IMR-90 (cell line): Measurements from ENCODE around the gene PDE4A. TPM values are rescaled to one million over a fixed set of nuclear protein-coding genes. Genes with fewer than 3 reads are reported as not detected.

Experiments
- ATAC-seq: fragments of 200-7000 bp; cut with Tn5 transposase; 2 replicates; pipeline ENCODE4 v1.9.1; 2020; ENCODE audit warnings: low read depth, mild to moderate bottlenecking, moderate library complexity
- BruUV-seq: library from RNA; stranded (reverse); fragments of 400-500 nt; replicated peaks from 2 replicates; lab custom pipeline; 2021; lab: Mats Ljungman, UMichigan
- CTCF ChIA-PET: fragments of 300-600 bp; formaldehyde crosslinking; extraction: SDS; loops from one replicate; lab custom pipeline; 2021; ENCODE audit warnings: antibody characterized with exemption; lab: Yijun Ruan, JAX
- POLR2A ChIA-PET: fragments of 300-600 bp; sonication (Branson Sonifier 250); formaldehyde crosslinking; loops from one replicate; lab custom pipeline; 2022; ENCODE audit warnings: antibody characterized with exemption; ENCODE audit not compliant: unreplicated experiment; lab: Charles Lee
- DNase-seq: peaks from one replicate; pipeline ENCODE4 v3.0.0; 2013
- H2AFZ ChIP-seq: replicated peaks from 2 replicates; pipeline ENCODE3; 2013; ENCODE audit warnings: low read length, mild to moderate bottlenecking; ENCODE audit not compliant: poor library complexity
- H2AK5ac ChIP-seq: 2 replicates; pipeline ENCODE4 v1.6.1; 2013; ENCODE audit warnings: low read depth, low read length, inconsistent platforms
- H2AK9ac ChIP-seq: replicated peaks from 2 replicates; pipeline ENCODE3; 2013; ENCODE audit warnings: mild to moderate bottlenecking, low read depth, low read length, moderate library complexity; ENCODE audit not compliant: poor library complexity
- H2BK120ac ChIP-seq: 2 replicates; pipeline ENCODE4 v1.6.1; 2013; ENCODE audit warnings: low read depth, low read length, inconsistent platforms
- H2BK15ac ChIP-seq: 3 replicates; pipeline ENCODE4 v1.6.1; 2013; ENCODE audit warnings: low read depth, low read length, inconsistent platforms
- H2BK20ac ChIP-seq: 2 replicates; pipeline ENCODE4 v1.6.1; 2013; ENCODE audit warnings: low read depth, mild to moderate bottlenecking, inconsistent platforms, low read length, moderate library complexity
- H2BK5ac ChIP-seq: 2 replicates; pipeline ENCODE4 v1.6.1; 2013; ENCODE audit warnings: mild to moderate bottlenecking, low read depth, low read length, inconsistent platforms; ENCODE audit not compliant: poor library complexity, severe bottlenecking
- H3K14ac ChIP-seq: replicated peaks from 2 replicates; pipeline ENCODE4 v1.6.1; 2013; ENCODE audit warnings: low read depth, low read length, inconsistent platforms
- H3K18ac ChIP-seq: 2 replicates; pipeline ENCODE4 v1.6.1; 2013; ENCODE audit warnings: low read depth, low read length, control low read depth
- H3K23ac ChIP-seq: 2 replicates; pipeline ENCODE4 v1.6.1; 2013; ENCODE audit warnings: low read depth, low read length, inconsistent platforms
- H3K27ac ChIP-seq: 2 replicates; pipeline ENCODE4 v1.5.1; 2013; ENCODE audit warnings: mild to moderate bottlenecking, control low read depth, low read length; ENCODE audit not compliant: insufficient read depth
- H3K27me3 ChIP-seq: 2 replicates; pipeline ENCODE4 v1.6.1; 2013; ENCODE audit warnings: low read length; ENCODE audit not compliant: control insufficient read depth, insufficient read depth
- H3K36me3 ChIP-seq: 2 replicates; pipeline ENCODE4 v1.6.1; 2013; ENCODE audit warnings: low read length, mixed read lengths; ENCODE audit not compliant: control insufficient read depth, insufficient read depth
- H3K4ac ChIP-seq: 2 replicates; pipeline ENCODE4 v1.6.1; 2013; ENCODE audit warnings: low read depth, low read length, inconsistent platforms
- H3K4me1 ChIP-seq: 2 replicates; pipeline ENCODE4 v1.6.1; 2013; ENCODE audit warnings: low read length, mixed read lengths; ENCODE audit not compliant: control insufficient read depth, insufficient read depth
- H3K4me2 ChIP-seq: 2 replicates; pipeline ENCODE4 v1.6.1; 2013; ENCODE audit warnings: low read depth, mild to moderate bottlenecking, control low read depth, low read length, moderate library complexity
- H3K4me3 ChIP-seq: 2 replicates; pipeline ENCODE4 v1.5.1; 2013; ENCODE audit warnings: low read depth, mild to moderate bottlenecking, control low read depth, low read length, moderate library complexity; ENCODE audit not compliant: insufficient read depth
- H3K56ac ChIP-seq: 2 replicates; pipeline ENCODE4 v1.6.1; 2013; ENCODE audit warnings: low read length, inconsistent platforms; ENCODE audit not compliant: insufficient read depth; ENCODE audit errors: extremely low read depth
- H3K79me1 ChIP-seq, 2 experiments: 2 replicates each; pipeline ENCODE4 v1.6.1; 2013; ENCODE audit warnings: low read length in 2 of 2, inconsistent platforms in 1 of 2, low read depth in 1 of 2
- H3K9ac ChIP-seq: 2 replicates; pipeline ENCODE4 v1.6.1; 2013; ENCODE audit warnings: low read depth, low read length, control low read depth
- H3K9me1 ChIP-seq: 2 replicates; pipeline ENCODE4 v1.6.1; 2013; ENCODE audit warnings: low read length, inconsistent platforms; ENCODE audit not compliant: insufficient read depth
- H3K9me3 ChIP-seq: 2 replicates; pipeline ENCODE4 v1.6.1; 2013; ENCODE audit warnings: low read length; ENCODE audit not compliant: control insufficient read depth, insufficient read depth
- H4K20me1 ChIP-seq: 2 replicates; pipeline ENCODE4 v1.6.1; 2013; ENCODE audit warnings: low read length, inconsistent platforms; ENCODE audit not compliant: insufficient read depth
- H4K5ac ChIP-seq: 2 replicates; pipeline ENCODE4 v1.6.1; 2013; ENCODE audit warnings: mild to moderate bottlenecking, low read depth, low read length, control low read depth
- H4K8ac ChIP-seq, 2 experiments: 2 replicates each; pipeline ENCODE4 v1.6.1; 2013; ENCODE audit warnings: low read depth in 2 of 2, low read length in 2 of 2, control low read depth in 1 of 2, inconsistent platforms in 1 of 2
- H4K91ac ChIP-seq: 2 replicates; pipeline ENCODE4 v1.6.1; 2013; ENCODE audit warnings: low read depth, low read length, inconsistent platforms; ENCODE audit not compliant: insufficient read depth
- BHLHE40 ChIP-seq: fragments of 150-350 bp; IDR thresholded peaks from 2 replicates; pipeline ENCODE4 v1.6.1; 2016; ENCODE audit warnings: mild to moderate bottlenecking, low read depth, low read length
- CEBPB ChIP-seq: IDR thresholded peaks from 2 replicates; pipeline ENCODE4 v1.6.1; 2012; ENCODE audit warnings: low read depth, low read length, improper control_type of control experiment
- CHD1 ChIP-seq: IDR thresholded peaks from 2 replicates; pipeline ENCODE4 v1.6.1; 2012; ENCODE audit warnings: low read depth, low read length, improper control_type of control experiment
- MAFK ChIP-seq: IDR thresholded peaks from 2 replicates; pipeline ENCODE4 v1.6.1; 2012; ENCODE audit warnings: low read depth, low read length, improper control_type of control experiment
- MAZ ChIP-seq: IDR thresholded peaks from 2 replicates; pipeline ENCODE4 v1.6.1; 2012; ENCODE audit warnings: low read depth, mild to moderate bottlenecking, low read length, improper control_type of control experiment, moderate library complexity, borderline replicate concordance
- MXI1 ChIP-seq: IDR thresholded peaks from 2 replicates; pipeline ENCODE4 v1.6.1; 2012; ENCODE audit warnings: low read depth, mild to moderate bottlenecking, low read length, moderate library complexity, borderline replicate concordance
- NFE2L2 ChIP-seq: fragments of 150-350 bp; IDR thresholded peaks from 2 replicates; pipeline ENCODE4 v1.6.1; 2016; ENCODE audit warnings: low read depth, mild to moderate bottlenecking, low read length
- RAD21 ChIP-seq: IDR thresholded peaks from 2 replicates; pipeline ENCODE4 v1.6.1; 2012; ENCODE audit warnings: low read length, improper control_type of control experiment
- RCOR1 ChIP-seq: IDR thresholded peaks from 2 replicates; pipeline ENCODE4 v1.6.1; 2012; ENCODE audit warnings: mild to moderate bottlenecking, low read length, improper control_type of control experiment; ENCODE audit not compliant: insufficient replicate concordance
- SMC3 ChIP-seq: fragments of 150-350 bp; IDR thresholded peaks from 2 replicates; pipeline ENCODE4 v1.6.1; 2016; ENCODE audit warnings: low read depth, mild to moderate bottlenecking, antibody characterized with exemption, low read length, moderate library complexity
- WGBS, 2 experiments: methylation state at CpG; one replicate each; pipeline versions ENCODE4 v1.1.5 to v1.1.7; 2013; ENCODE audit warnings: missing lambda C conversion rate in 2 of 2; ENCODE audit not compliant: insufficient read length in 1 of 2; ENCODE audit errors: extremely low coverage in 2 of 2; 5-methylcytosine and 5-hydroxymethylcytosine counted together
- dilution Hi-C: fragments of 300-500 bp; cut with HindIII; formaldehyde crosslinking; loops from one replicate; pipeline ENCODE4 v1.14.3; 2018; ENCODE audit warnings: low sequenced_read_pairs; ENCODE audit not compliant: unreplicated experiment
- in situ Hi-C: fragments of 300-500 bp; cut with MboI; formaldehyde crosslinking; loops from 3 replicates; pipeline ENCODE4 v1.14.3; 2019; ENCODE audit warnings: low sequenced_read_pairs, inconsistent platforms, mixed read lengths
- intact Hi-C: fragments of 100-400 bp; cut with micrococcal nuclease; formaldehyde crosslinking; loops from 2 replicates; pipeline ENCODE4 v1.10.0; 2022
- polyA plus RNA-seq, 3 experiments: library from polyadenylated mRNA; depleted of rRNA; stranded (reverse); fragments of >200 nt; gene quantifications; 2 replicates each; pipeline ENCODE4 v1.2.3, GENCODE V29; 2012; ENCODE audit warnings: low replicate concordance in 1 of 3
- total RNA-seq: library from RNA; depleted of rRNA; stranded (reverse); fragments of >200 nt; gene quantifications from 2 replicates; pipeline ENCODE4 v1.2.3, GENCODE V29; 2012
- TF ChIP-seq, protein P1 (sequence below): conservative IDR thresholded peaks from 2 replicates; pipeline ENCODE4 v1.5.1; 2012; ENCODE audit warnings: mild to moderate bottlenecking, low read depth, low read length, improper control_type of control experiment

Gene PDE4A
- total and polyA plus RNA-seq, 2 of the 4 experiments (the other 2 are of a cell fraction): 1.8 to 7.0 TPM

GRCh38 chr19:10502524-10503001 is 82.2 kb downstream of the PDE4A start (continued):
- TF ChIP-seq BHLHE40: no peak

DNA sequence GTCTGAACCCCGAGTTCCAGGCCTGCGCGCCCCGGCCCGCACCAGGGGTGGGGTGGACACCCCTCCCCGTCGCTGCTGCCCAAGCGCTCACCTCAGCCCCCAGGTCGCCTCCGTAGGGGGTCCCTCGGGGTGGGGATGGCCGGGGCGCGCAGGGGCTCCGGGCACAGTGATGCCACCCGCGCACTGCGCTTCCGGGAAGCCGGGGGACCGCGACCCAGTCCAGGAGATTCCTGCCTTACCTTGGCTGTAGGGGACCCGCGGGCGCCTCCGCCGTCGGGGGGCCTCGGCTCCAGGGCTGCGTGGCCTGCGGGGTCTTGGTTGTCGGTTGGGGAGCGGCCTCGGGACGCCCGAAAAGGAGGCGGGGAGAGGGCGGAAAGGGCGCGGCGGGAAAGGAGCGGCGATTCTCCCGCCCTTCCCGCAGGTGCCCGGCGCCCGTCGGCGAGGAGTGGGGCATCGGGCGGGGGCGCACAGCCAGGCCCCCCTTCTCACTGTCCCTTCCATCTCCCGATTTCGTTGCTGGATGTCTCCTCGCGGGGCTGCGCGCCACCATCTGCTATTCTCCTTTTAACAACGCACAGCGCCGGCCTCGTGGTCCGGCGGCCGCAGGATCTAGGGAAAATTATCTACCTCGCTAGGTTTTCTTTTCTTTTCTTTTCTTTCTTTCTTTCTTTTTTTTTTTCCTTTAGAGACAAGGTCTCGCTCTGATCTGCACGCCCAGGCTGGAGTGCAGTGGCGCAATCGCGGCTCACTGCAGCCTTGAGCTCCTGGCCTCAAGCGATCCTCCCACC is 82.9 kb downstream of the PDE4A start, which contains the start of gene KEAP1:
KEAP1 (minus strand) TSS at position 355 of the 788 bp plus-strand sequence. CDS start 3,323 bp downstream, outside the sequence.
- peak within 1 kb of the TSS; percentile 95; the same call in 1 of the 2 replicates for H3K23ac ChIP-seq
- ChIA-PET CTCF (interaction anchor here (1.0 kb wide), 1 partner anchor 77 kb away, joined by 3 read pairs; no protein-coding TSS in a partner anchor), POLR2A (no interaction called here)
- peak within 1 kb of the TSS; percentile 91 for H3K4me2 ChIP-seq
- H2BK20ac ChIP-seq: no peak within 1 kb of the TSS
- peak within 1 kb of the TSS; percentile 100 for H2AK5ac ChIP-seq
- TF ChIP-seq SMC3 (no peak), NFE2L2 (no peak), MAFK (no peak), RCOR1 (no peak), CHD1 (no peak), MAZ (peak; percentile 6; the same call in 1 of the 2 replicates), MXI1 (no peak), RAD21 (no peak), BHLHE40 (no peak), CEBPB (peak; percentile 24; the same call in 1 of the 2 replicates)
- TF ChIP-seq, protein P1, sequence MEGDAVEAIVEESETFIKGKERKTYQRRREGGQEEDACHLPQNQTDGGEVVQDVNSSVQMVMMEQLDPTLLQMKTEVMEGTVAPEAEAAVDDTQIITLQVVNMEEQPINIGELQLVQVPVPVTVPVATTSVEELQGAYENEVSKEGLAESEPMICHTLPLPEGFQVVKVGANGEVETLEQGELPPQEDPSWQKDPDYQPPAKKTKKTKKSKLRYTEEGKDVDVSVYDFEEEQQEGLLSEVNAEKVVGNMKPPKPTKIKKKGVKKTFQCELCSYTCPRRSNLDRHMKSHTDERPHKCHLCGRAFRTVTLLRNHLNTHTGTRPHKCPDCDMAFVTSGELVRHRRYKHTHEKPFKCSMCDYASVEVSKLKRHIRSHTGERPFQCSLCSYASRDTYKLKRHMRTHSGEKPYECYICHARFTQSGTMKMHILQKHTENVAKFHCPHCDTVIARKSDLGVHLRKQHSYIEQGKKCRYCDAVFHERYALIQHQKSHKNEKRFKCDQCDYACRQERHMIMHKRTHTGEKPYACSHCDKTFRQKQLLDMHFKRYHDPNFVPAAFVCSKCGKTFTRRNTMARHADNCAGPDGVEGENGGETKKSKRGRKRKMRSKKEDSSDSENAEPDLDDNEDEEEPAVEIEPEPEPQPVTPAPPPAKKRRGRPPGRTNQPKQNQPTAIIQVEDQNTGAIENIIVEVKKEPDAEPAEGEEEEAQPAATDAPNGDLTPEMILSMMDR: no peak
- intact Hi-C loops (loop anchor here (2.0 kb wide), 1 partner anchor 64 kb away; the partner anchor contains the start of gene KRI1), dilution Hi-C loops (no loop called here), in situ Hi-C loops (no loop called here)
- H3K56ac ChIP-seq: peak within 1 kb of the TSS; percentile 87
- peak within 1 kb of the TSS; percentile 71 for H2BK120ac ChIP-seq
- 3% methylated on average over 19 of the region's 73 CpGs; no CpG with 5 or more reads in 1 of the 2 experiments for WGBS, 2 experiments
- peak within 1 kb of the TSS; percentile 91; the same call in 1 of the 2 replicates for H3K18ac ChIP-seq
- H3K14ac ChIP-seq: peak within 1 kb of the TSS; percentile 98
- no peaks in the 10 kb centered on the region for H3K27me3 ChIP-seq
- peak within 1 kb of the TSS; percentile 95 for H3K4ac ChIP-seq
- no peak for DNase-seq
- H3K9ac ChIP-seq: peak within 1 kb of the TSS; percentile 96
- peak within 1 kb of the TSS; percentile 97 for H3K27ac ChIP-seq
- BruUV-seq: no TSS peak
- peak within 1 kb of the TSS; percentile 97 for H2AK9ac ChIP-seq
- no peaks in the 10 kb centered on the region for H3K9me3 ChIP-seq
- H4K8ac ChIP-seq: peak within 1 kb of the TSS; percentile 77 to 97
- H2BK15ac ChIP-seq: peak within 1 kb of the TSS; percentile 45; the same call in 1 of the 3 replicates
- peaks cover 13% of the 10 kb centered on the region for H3K36me3 ChIP-seq
- H3K4me1 ChIP-seq: peaks cover 3% of the 10 kb centered on the region; the same call in 1 of the 2 replicates
- peak within 1 kb of the TSS; percentile 96 for H4K5ac ChIP-seq
- H3K4me3 ChIP-seq: peak within 1 kb of the TSS; percentile 77
- peaks cover 13% of the 10 kb centered on the region for H3K9me1 ChIP-seq
- H2AFZ ChIP-seq: peak within 1 kb of the TSS; percentile 86
- peaks cover 18 to 38% of the 10 kb centered on the region in 2 experiments for H3K79me1 ChIP-seq
- H4K20me1 ChIP-seq: peaks cover 7% of the 10 kb centered on the region
- ATAC-seq: peak; percentile 22; the same call in 1 of the 2 replicates
- peak within 1 kb of the TSS; percentile 97 for H4K91ac ChIP-seq
- H2BK5ac ChIP-seq: peak within 1 kb of the TSS; percentile 94
